Activated T-cell treated with anti-CD3 and anti-CD28 coated beads, Interleukin-2, amount 50 U/mL, for 72 hours (primary cell): ENCODE results near the gene SETBP1. TPM values are rescaled to one million over a fixed set of nuclear protein-coding genes. Genes with fewer than 3 reads are reported as not detected.
A peak's percentile ranks its signal among the peaks of the same experiment; 100 is the strongest.
"Not testable (repeated sequence)": the region's sequence is repeated elsewhere in the genome, so short reads cannot be mapped to it uniquely, and the experiment has no call there.

Experiments used
- ATAC-seq, 2 donors: fragments of 150-1000 bp; cut with Tn5 transposase; replicated peaks in 1 of 2; 2 replicates each; pipeline ENCODE4 v1.10.0; 2021; ENCODE audit warnings: moderate library complexity in 2 of 2, mild to moderate bottlenecking in 1 of 2
- DNase-seq, 2 donors: peaks; one replicate each; pipeline ENCODE4 v3.0.0; 2021 to 2022; ENCODE audit warnings: mixed read lengths in 1 of 2
- H3K27ac Mint-ChIP-seq: one replicate; pipeline ENCODE4 v1.8.0; 2022; ENCODE audit warnings: mild to moderate bottlenecking, moderate library complexity, mixed read lengths
- H3K27me3 Mint-ChIP-seq: one replicate; pipeline ENCODE4 v1.8.0; 2022; ENCODE audit warnings: low read depth, mixed read lengths
- H3K36me3 Mint-ChIP-seq, 2 donors: one replicate each; pipeline ENCODE4 v1.8.0; 2022; ENCODE audit warnings: mixed read lengths in 2 of 2, mild to moderate bottlenecking in 1 of 2; ENCODE audit not compliant: insufficient read depth in 2 of 2
- H3K4me1 Mint-ChIP-seq: one replicate; pipeline ENCODE4 v1.8.0; 2022; ENCODE audit warnings: low read depth, mixed read lengths
- H3K4me3 Mint-ChIP-seq, 2 donors: one replicate each; pipeline ENCODE4 v1.8.0; 2022; ENCODE audit warnings: mild to moderate bottlenecking in 2 of 2, mixed read lengths in 2 of 2, moderate library complexity in 2 of 2
- H3K9me3 Mint-ChIP-seq, 2 donors: one replicate each; pipeline ENCODE4 v1.8.0; 2022; ENCODE audit warnings: mixed read lengths in 2 of 2
- total RNA-seq, 2 donors: library from RNA; stranded (reverse); gene quantifications; one replicate each; pipeline ENCODE4 v1.2.3, GENCODE V29; 2022

SETBP1 gene
- total RNA-seq, 2 donors from 2014 or later: 3.8 to 13.8 TPM

- H3K27ac Mint-ChIP-seq, H3K36me3 Mint-ChIP-seq, H3K9me3 Mint-ChIP-seq, H3K4me3 Mint-ChIP-seq, ATAC-seq, DNase-seq: not testable (repeated sequence)
- Mint-ChIP-seq H3K27me3 (peaks cover 12% of the 10 kb centered on the region), H3K4me1 (peaks cover 60% of the 10 kb centered on the region)
These were observed 120.1 kb downstream of the SETBP1 start for GRCh38 chr18:44800766-44801165.

- Mint-ChIP-seq H3K4me3 (no peak overlapping the region), H3K9me3 (peaks cover 4% of the 10 kb centered on the region in 2 donors), H3K27me3 (peaks cover 20% of the 10 kb centered on the region), H3K36me3 (peaks cover 4 to 8% of the 10 kb centered on the region in 2 donors), H3K27ac (no peak overlapping the region), H3K4me1 (peaks cover 58% of the 10 kb centered on the region)
- no peak for ATAC-seq
- no peak for DNase-seq
These were observed 121.1 kb downstream of the SETBP1 start for GRCh38 chr18:44801781-44802180.

GRCh38 chr18:44802508-44802907 lies 121.8 kb downstream of the SETBP1 start:
- Mint-ChIP-seq H3K4me3 (no peak overlapping the region), H3K27ac (no peak overlapping the region), H3K9me3 (peaks cover 4% of the 10 kb centered on the region in 2 donors), H3K36me3 (peaks cover 4 to 10% of the 10 kb centered on the region in 2 donors), H3K27me3 (peaks cover 27% of the 10 kb centered on the region), H3K4me1 (peaks cover 57% of the 10 kb centered on the region)
- no peak for DNase-seq
- no peak for ATAC-seq

GRCh38 chr18:44803019-44803650 lies 122.4 kb downstream of the SETBP1 start:
- Mint-ChIP-seq H3K4me1 (peaks cover 59% of the 10 kb centered on the region), H3K36me3 (peaks cover 4 to 10% of the 10 kb centered on the region in 2 donors), H3K9me3 (peaks cover 4% of the 10 kb centered on the region in 2 donors), H3K4me3 (no peak overlapping the region), H3K27ac (peak overlapping the region; percentile 49), H3K27me3 (peaks cover 33% of the 10 kb centered on the region)
- no peak for ATAC-seq
- no peak for DNase-seq

- Mint-ChIP-seq H3K36me3 (peaks cover 4 to 10% of the 10 kb centered on the region in 2 donors), H3K27me3 (peaks cover 42% of the 10 kb centered on the region), H3K4me1 (peaks cover 56% of the 10 kb centered on the region), H3K4me3 (no peak overlapping the region), H3K27ac (no peak overlapping the region), H3K9me3 (peaks cover 4% of the 10 kb centered on the region in 2 donors)
- no peak for DNase-seq
- no peak for ATAC-seq
These were observed 123.3 kb downstream of the SETBP1 start for GRCh38 chr18:44804033-44804432.

- no peak overlapping the region for H3K27ac Mint-ChIP-seq
- H3K27me3 Mint-ChIP-seq: peaks cover 48% of the 10 kb centered on the region
- H3K4me1 Mint-ChIP-seq: peaks cover 45% of the 10 kb centered on the region
- H3K4me3 Mint-ChIP-seq: no peak overlapping the region
- H3K9me3 Mint-ChIP-seq: peaks cover 4% of the 10 kb centered on the region in 2 donors
- H3K36me3 Mint-ChIP-seq: peaks cover 4 to 9% of the 10 kb centered on the region in 2 donors
- no peak for DNase-seq
- no peak for ATAC-seq
These were observed 124.5 kb downstream of the SETBP1 start for GRCh38 chr18:44805176-44805575.

GRCh38 chr18:44805643-44806042 lies 125.0 kb downstream of the SETBP1 start:
- Mint-ChIP-seq H3K36me3 (peaks cover 0 to 5% of the 10 kb centered on the region in 2 donors), H3K9me3 (no peaks in the 10 kb centered on the region), H3K27ac (no peak overlapping the region), H3K4me3 (no peak overlapping the region), H3K4me1 (peaks cover 40% of the 10 kb centered on the region), H3K27me3 (peaks cover 48% of the 10 kb centered on the region)
- DNase-seq (no peak), ATAC-seq (no peak)

- H3K9me3 Mint-ChIP-seq: no peaks in the 10 kb centered on the region
- H3K27ac Mint-ChIP-seq: no peak overlapping the region
- H3K4me3 Mint-ChIP-seq: no peak overlapping the region
- H3K36me3 Mint-ChIP-seq: peaks cover 0 to 3% of the 10 kb centered on the region in 2 donors
- ATAC-seq: no peak
- peaks cover 53% of the 10 kb centered on the region for H3K27me3 Mint-ChIP-seq
- peaks cover 39% of the 10 kb centered on the region for H3K4me1 Mint-ChIP-seq
- no peak for DNase-seq
These were observed 127.1 kb downstream of the SETBP1 start for GRCh38 chr18:44807766-44808165.

- H3K36me3 Mint-ChIP-seq: peaks cover 0 to 3% of the 10 kb centered on the region in 2 donors
- ATAC-seq (no peak), DNase-seq (no peak)
- H3K27me3 Mint-ChIP-seq: peaks cover 55% of the 10 kb centered on the region
- no peaks in the 10 kb centered on the region for H3K9me3 Mint-ChIP-seq
- H3K4me3 Mint-ChIP-seq: no peak overlapping the region
- peaks cover 14% of the 10 kb centered on the region for H3K4me1 Mint-ChIP-seq
- no peak overlapping the region for H3K27ac Mint-ChIP-seq
These were observed 131.0 kb downstream of the SETBP1 start for GRCh38 chr18:44811572-44812125.

GRCh38 chr18:44812426-44812825 lies 131.7 kb downstream of the SETBP1 start:
- DNase-seq: no peak
- no peak for ATAC-seq
- no peaks in the 10 kb centered on the region for H3K36me3 Mint-ChIP-seq
- H3K27me3 Mint-ChIP-seq: peaks cover 52% of the 10 kb centered on the region
- peaks cover 12% of the 10 kb centered on the region for H3K4me1 Mint-ChIP-seq
- H3K27ac Mint-ChIP-seq: no peak overlapping the region
- H3K9me3 Mint-ChIP-seq: no peaks in the 10 kb centered on the region
- H3K4me3 Mint-ChIP-seq: no peak overlapping the region

GRCh38 chr18:44813586-44813985 lies 132.9 kb downstream of the SETBP1 start:
- H3K4me3 Mint-ChIP-seq: no peak overlapping the region
- H3K36me3 Mint-ChIP-seq: no peaks in the 10 kb centered on the region
- peaks cover 9% of the 10 kb centered on the region for H3K4me1 Mint-ChIP-seq
- ATAC-seq: no peak
- H3K9me3 Mint-ChIP-seq: no peaks in the 10 kb centered on the region
- DNase-seq: no peak
- H3K27ac Mint-ChIP-seq: no peak overlapping the region
- peaks cover 40% of the 10 kb centered on the region for H3K27me3 Mint-ChIP-seq

GRCh38 chr18:44815108-44815507 lies 134.4 kb downstream of the SETBP1 start:
- peaks cover 23% of the 10 kb centered on the region for H3K4me1 Mint-ChIP-seq
- peaks cover 31% of the 10 kb centered on the region for H3K27me3 Mint-ChIP-seq
- ATAC-seq (no peak), DNase-seq (no peak)
- H3K27ac Mint-ChIP-seq: no peak overlapping the region
- H3K36me3 Mint-ChIP-seq: no peaks in the 10 kb centered on the region
- no peaks in the 10 kb centered on the region for H3K9me3 Mint-ChIP-seq
- no peak overlapping the region for H3K4me3 Mint-ChIP-seq

GRCh38 chr18:44816050-44816449 lies 135.4 kb downstream of the SETBP1 start:
- Mint-ChIP-seq H3K4me3 (no peak overlapping the region), H3K27me3 (peaks cover 30% of the 10 kb centered on the region), H3K36me3 (no peaks in the 10 kb centered on the region), H3K4me1 (peaks cover 23% of the 10 kb centered on the region), H3K9me3 (no peaks in the 10 kb centered on the region), H3K27ac (no peak overlapping the region)
- no peak for DNase-seq
- no peak for ATAC-seq

- peaks cover 30% of the 10 kb centered on the region for H3K27me3 Mint-ChIP-seq
- no peak for ATAC-seq
- no peaks in the 10 kb centered on the region for H3K9me3 Mint-ChIP-seq
- no peaks in the 10 kb centered on the region for H3K36me3 Mint-ChIP-seq
- H3K4me3 Mint-ChIP-seq: no peak overlapping the region
- no peak overlapping the region for H3K27ac Mint-ChIP-seq
- peaks cover 23% of the 10 kb centered on the region for H3K4me1 Mint-ChIP-seq
- DNase-seq: no peak
These were observed 135.8 kb downstream of the SETBP1 start for GRCh38 chr18:44816477-44816876.
